ENCODE data around the gene ADGRA1.

Gene ADGRA1

GRCh38 chr10:133072196-133072595 lies 15.5 kb upstream of the ADGRA1 start:
- Histone ChIP-seq H3K27me3 (ENCODE audit: insufficient read depth, low read length, poor library complexity, severe bottlenecking) (no peaks in the 10 kb centered on the region), H3F3A (ENCODE audit: low read depth) (no peaks in the 10 kb centered on the region)

GRCh38 chr10:133072720-133073390 lies 14.9 kb upstream of the ADGRA1 start:
- H3K4me3 ChIP-seq (ENCODE audit: low read length, poor library complexity, severe bottlenecking) = no peak overlapping the region
- no peaks in the 10 kb centered on the region for H3K27me3 ChIP-seq (ENCODE audit: insufficient read depth, low read length, poor library complexity, severe bottlenecking)
- H3K9me2 ChIP-seq (replicated peaks; ENCODE audit: low read depth, low read length) = no peaks in the 10 kb centered on the region
- no peaks in the 10 kb centered on the region for H3F3A ChIP-seq (ENCODE audit: low read depth)
- no peak overlapping the region for H3K4me2 ChIP-seq (ENCODE audit: low read depth, low read length, poor library complexity, severe bottlenecking)
- TF ChIP-seq EZH2phosphoT487 (IDR thresholded peaks at IDR 0.05; ENCODE audit: borderline replicate concordance) = no peak
- TF ChIP-seq, protein P1, sequence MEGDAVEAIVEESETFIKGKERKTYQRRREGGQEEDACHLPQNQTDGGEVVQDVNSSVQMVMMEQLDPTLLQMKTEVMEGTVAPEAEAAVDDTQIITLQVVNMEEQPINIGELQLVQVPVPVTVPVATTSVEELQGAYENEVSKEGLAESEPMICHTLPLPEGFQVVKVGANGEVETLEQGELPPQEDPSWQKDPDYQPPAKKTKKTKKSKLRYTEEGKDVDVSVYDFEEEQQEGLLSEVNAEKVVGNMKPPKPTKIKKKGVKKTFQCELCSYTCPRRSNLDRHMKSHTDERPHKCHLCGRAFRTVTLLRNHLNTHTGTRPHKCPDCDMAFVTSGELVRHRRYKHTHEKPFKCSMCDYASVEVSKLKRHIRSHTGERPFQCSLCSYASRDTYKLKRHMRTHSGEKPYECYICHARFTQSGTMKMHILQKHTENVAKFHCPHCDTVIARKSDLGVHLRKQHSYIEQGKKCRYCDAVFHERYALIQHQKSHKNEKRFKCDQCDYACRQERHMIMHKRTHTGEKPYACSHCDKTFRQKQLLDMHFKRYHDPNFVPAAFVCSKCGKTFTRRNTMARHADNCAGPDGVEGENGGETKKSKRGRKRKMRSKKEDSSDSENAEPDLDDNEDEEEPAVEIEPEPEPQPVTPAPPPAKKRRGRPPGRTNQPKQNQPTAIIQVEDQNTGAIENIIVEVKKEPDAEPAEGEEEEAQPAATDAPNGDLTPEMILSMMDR (conservative IDR thresholded peaks at IDR 0.05; ENCODE audit: low read length) = no peak
- H3K4me1 ChIP-seq (ENCODE audit: insufficient read depth, low read length, poor library complexity, severe bottlenecking) = no peaks in the 10 kb centered on the region
- H3K36me3 ChIP-seq (ENCODE audit: insufficient read depth, low read length) = no peaks in the 10 kb centered on the region
- H4K20me1 ChIP-seq (ENCODE audit: insufficient read depth, low read length, poor library complexity, severe bottlenecking) = no peaks in the 10 kb centered on the region
- no peak overlapping the region for H2AFZ ChIP-seq (ENCODE audit: low read length)
- H3K9me3 ChIP-seq (ENCODE audit: insufficient read depth, low read depth, low read length) = peaks cover 4% of the 10 kb centered on the region; the same call in 1 of the 2 replicates
- no peak overlapping the region for H3K9ac ChIP-seq (ENCODE audit: low read depth, low read length, poor library complexity, severe bottlenecking)
- no peaks in the 10 kb centered on the region for H3K79me2 ChIP-seq (ENCODE audit: insufficient read depth, low read length)

More at GRCh38 chr10:133072196-133072595, 15.5 kb upstream of the ADGRA1 start:
- TF ChIP-seq, protein P1 (conservative IDR thresholded peaks at IDR 0.05; ENCODE audit: low read length) = no peak
- no peak for TF ChIP-seq EZH2phosphoT487 (IDR thresholded peaks at IDR 0.05; ENCODE audit: borderline replicate concordance)
- Histone ChIP-seq H4K20me1 (ENCODE audit: insufficient read depth, low read length, poor library complexity, severe bottlenecking) (no peaks in the 10 kb centered on the region), H3K4me1 (ENCODE audit: insufficient read depth, low read length, poor library complexity, severe bottlenecking) (no peaks in the 10 kb centered on the region), H3K9me3 (ENCODE audit: insufficient read depth, low read depth, low read length) (peaks cover 4% of the 10 kb centered on the region; the same call in 1 of the 2 replicates), H3K4me3 (ENCODE audit: low read length, poor library complexity, severe bottlenecking) (no peak overlapping the region), H2AFZ (ENCODE audit: low read length) (no peak overlapping the region), H3K9ac (ENCODE audit: low read depth, low read length, poor library complexity, severe bottlenecking) (no peak overlapping the region), H3K9me2 (replicated peaks; ENCODE audit: low read depth, low read length) (no peaks in the 10 kb centered on the region), H3K36me3 (ENCODE audit: insufficient read depth, low read length) (no peaks in the 10 kb centered on the region), H3K79me2 (ENCODE audit: insufficient read depth, low read length) (no peaks in the 10 kb centered on the region), H3K4me2 (ENCODE audit: low read depth, low read length, poor library complexity, severe bottlenecking) (no peak overlapping the region)

GRCh38 chr10:133075346-133076137 lies 12.2 kb upstream of the ADGRA1 start:
- Histone ChIP-seq H4K20me1 (ENCODE audit: insufficient read depth, low read length, poor library complexity, severe bottlenecking) (no peaks in the 10 kb centered on the region), H3K4me2 (ENCODE audit: low read depth, low read length, poor library complexity, severe bottlenecking) (no peak overlapping the region), H3F3A (ENCODE audit: low read depth) (no peaks in the 10 kb centered on the region), H3K9me3 (ENCODE audit: insufficient read depth, low read depth, low read length) (peaks cover 4% of the 10 kb centered on the region; the same call in 1 of the 2 replicates), H3K4me3 (ENCODE audit: low read length, poor library complexity, severe bottlenecking) (no peak overlapping the region), H3K36me3 (ENCODE audit: insufficient read depth, low read length) (no peaks in the 10 kb centered on the region), H3K9ac (ENCODE audit: low read depth, low read length, poor library complexity, severe bottlenecking) (no peak overlapping the region), H2AFZ (ENCODE audit: low read length) (no peak overlapping the region), H3K27me3 (ENCODE audit: insufficient read depth, low read length, poor library complexity, severe bottlenecking) (no peaks in the 10 kb centered on the region), H3K4me1 (ENCODE audit: insufficient read depth, low read length, poor library complexity, severe bottlenecking) (no peaks in the 10 kb centered on the region), H3K79me2 (ENCODE audit: insufficient read depth, low read length) (no peaks in the 10 kb centered on the region), H3K9me2 (replicated peaks; ENCODE audit: low read depth, low read length) (no peaks in the 10 kb centered on the region)
- TF ChIP-seq, protein P1 (conservative IDR thresholded peaks at IDR 0.05; ENCODE audit: low read length) = no peak
- no peak for TF ChIP-seq EZH2phosphoT487 (IDR thresholded peaks at IDR 0.05; ENCODE audit: borderline replicate concordance)
